Measurements from ENCODE around the gene HOXD11.

Gene HOXD11

GRCh38 chr2:176072951-176073904 lies 33.9 kb upstream of the HOXD11 start:
- peak overlapping the region; percentile 40 for H3K4me3 ChIP-seq
- no peaks in the 10 kb centered on the region for H3K36me3 ChIP-seq (ENCODE audit: insufficient read depth, low read length)
- H3K27ac ChIP-seq, result 0 out of 2 replicates have a peak overlapping the region, but pooled peaks have one; percentile 4
- no peak overlapping the region for H3K9ac ChIP-seq (ENCODE audit: insufficient read length)
- DNase-seq (ENCODE audit: low read depth, low spot score), result no peak
- no peak for TF ChIP-seq EZH2 (IDR thresholded peaks at IDR 0.05)
- peak; percentile 36; the same call in 1 of the 2 replicates for TF ChIP-seq POLR2AphosphoS5 (IDR thresholded peaks at IDR 0.05; ENCODE audit: borderline replicate concordance, low read depth, low read length)
- no peak for TF ChIP-seq FOXP2 (optimal IDR thresholded peaks at IDR 0.05; ENCODE audit: control extremely low read depth, extremely low read length, insufficient read depth)
- no peaks in the 10 kb centered on the region for H3K9me3 ChIP-seq (ENCODE audit: low read depth, low read length)

- TF ChIP-seq POLR2AphosphoS5 (IDR thresholded peaks at IDR 0.05; ENCODE audit: borderline replicate concordance, low read depth, low read length) (no peak), FOXP2 (optimal IDR thresholded peaks at IDR 0.05; ENCODE audit: control extremely low read depth, extremely low read length, insufficient read depth) (no peak), EZH2 (IDR thresholded peaks at IDR 0.05) (no peak)
- DNase-seq (ENCODE audit: low read depth, low spot score), result no peak
- no peak overlapping the region for H3K4me3 ChIP-seq
Observed at GRCh38 chr2:176074919-176075425, 32.1 kb upstream of the HOXD11 start.

GRCh38 chr2:176075481-176075880 lies 31.6 kb upstream of the HOXD11 start:
- Histone ChIP-seq H3K36me3 (ENCODE audit: insufficient read depth, low read length) (peaks cover 5% of the 10 kb centered on the region; the same call in 1 of the 2 replicates), H3K9ac (ENCODE audit: insufficient read length) (no peak overlapping the region), H3K9me3 (ENCODE audit: low read depth, low read length) (no peaks in the 10 kb centered on the region), H3K4me3 (no peak overlapping the region), H3K27ac (no peak overlapping the region)
- no peak for TF ChIP-seq EZH2 (IDR thresholded peaks at IDR 0.05)
- no peak for TF ChIP-seq FOXP2 (optimal IDR thresholded peaks at IDR 0.05; ENCODE audit: control extremely low read depth, extremely low read length, insufficient read depth)
- TF ChIP-seq POLR2AphosphoS5 (IDR thresholded peaks at IDR 0.05; ENCODE audit: borderline replicate concordance, low read depth, low read length), result no peak
- DNase-seq (ENCODE audit: low read depth, low spot score), result no peak

More at GRCh38 chr2:176074919-176075425, 32.1 kb upstream of the HOXD11 start:
- no peaks in the 10 kb centered on the region for H3K9me3 ChIP-seq (ENCODE audit: low read depth, low read length)
- no peak overlapping the region; the same call in 1 of the 2 replicates for H3K27ac ChIP-seq
- no peak overlapping the region for H3K9ac ChIP-seq (ENCODE audit: insufficient read length)
- peaks cover 5% of the 10 kb centered on the region; the same call in 1 of the 2 replicates for H3K36me3 ChIP-seq (ENCODE audit: insufficient read depth, low read length)

DNA sequence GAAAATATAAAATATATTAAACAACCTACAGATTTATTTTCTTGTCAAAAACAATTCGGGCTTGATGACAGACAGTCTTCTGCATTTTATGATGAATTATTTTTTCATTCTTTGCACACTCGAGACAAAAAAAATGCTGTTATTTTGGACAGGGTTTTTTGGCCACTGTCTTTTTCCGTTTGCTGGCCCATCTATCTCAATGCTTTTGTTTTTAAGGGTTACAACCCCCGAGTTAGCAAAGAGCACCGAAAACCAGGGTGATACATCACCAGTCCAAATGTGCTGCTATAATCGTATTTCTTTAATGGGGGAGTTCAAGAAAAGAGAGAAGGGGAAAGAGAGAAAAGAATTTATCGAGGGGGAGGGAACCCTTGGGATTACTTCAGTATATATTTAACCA lies 31.0 kb upstream of the HOXD11 start:
- H3K9me3 ChIP-seq (ENCODE audit: low read depth, low read length), result no peaks in the 10 kb centered on the region
- peaks cover 10% of the 10 kb centered on the region; the same call in 1 of the 2 replicates for H3K36me3 ChIP-seq (ENCODE audit: insufficient read depth, low read length)
- no peak overlapping the region for H3K9ac ChIP-seq (ENCODE audit: insufficient read length)
- DNase-seq (ENCODE audit: low read depth, low spot score), result no peak
- H3K27ac ChIP-seq, result no peak overlapping the region
- TF ChIP-seq EZH2 (IDR thresholded peaks at IDR 0.05) (no peak), POLR2AphosphoS5 (IDR thresholded peaks at IDR 0.05; ENCODE audit: borderline replicate concordance, low read depth, low read length) (no peak), FOXP2 (optimal IDR thresholded peaks at IDR 0.05; ENCODE audit: control extremely low read depth, extremely low read length, insufficient read depth) (no peak)
- H3K4me3 ChIP-seq, result no peak overlapping the region

DNA sequence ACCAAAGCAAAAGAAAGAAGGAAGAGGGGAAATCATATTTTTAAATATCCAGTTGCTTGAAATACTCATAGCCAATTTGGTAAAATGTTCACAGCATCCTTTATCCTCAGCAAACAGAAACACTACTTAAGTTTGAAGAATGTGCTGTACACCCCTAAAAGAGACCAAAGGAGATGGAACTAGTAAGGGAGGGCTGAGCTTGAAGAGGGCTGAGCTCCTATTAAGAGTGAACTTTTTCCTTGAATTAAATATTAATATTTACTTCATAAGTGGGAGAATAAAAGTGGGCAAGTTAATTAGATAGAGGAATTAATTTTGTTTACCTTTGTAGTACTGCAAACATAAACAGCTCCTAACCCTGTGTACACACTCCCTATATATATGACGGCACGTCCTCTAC lies 30.3 kb upstream of the HOXD11 start:
- Histone ChIP-seq H3K36me3 (ENCODE audit: insufficient read depth, low read length) (peaks cover 11% of the 10 kb centered on the region; the same call in 1 of the 2 replicates), H3K4me3 (no peak overlapping the region), H3K9me3 (ENCODE audit: low read depth, low read length) (no peaks in the 10 kb centered on the region)

DNA sequence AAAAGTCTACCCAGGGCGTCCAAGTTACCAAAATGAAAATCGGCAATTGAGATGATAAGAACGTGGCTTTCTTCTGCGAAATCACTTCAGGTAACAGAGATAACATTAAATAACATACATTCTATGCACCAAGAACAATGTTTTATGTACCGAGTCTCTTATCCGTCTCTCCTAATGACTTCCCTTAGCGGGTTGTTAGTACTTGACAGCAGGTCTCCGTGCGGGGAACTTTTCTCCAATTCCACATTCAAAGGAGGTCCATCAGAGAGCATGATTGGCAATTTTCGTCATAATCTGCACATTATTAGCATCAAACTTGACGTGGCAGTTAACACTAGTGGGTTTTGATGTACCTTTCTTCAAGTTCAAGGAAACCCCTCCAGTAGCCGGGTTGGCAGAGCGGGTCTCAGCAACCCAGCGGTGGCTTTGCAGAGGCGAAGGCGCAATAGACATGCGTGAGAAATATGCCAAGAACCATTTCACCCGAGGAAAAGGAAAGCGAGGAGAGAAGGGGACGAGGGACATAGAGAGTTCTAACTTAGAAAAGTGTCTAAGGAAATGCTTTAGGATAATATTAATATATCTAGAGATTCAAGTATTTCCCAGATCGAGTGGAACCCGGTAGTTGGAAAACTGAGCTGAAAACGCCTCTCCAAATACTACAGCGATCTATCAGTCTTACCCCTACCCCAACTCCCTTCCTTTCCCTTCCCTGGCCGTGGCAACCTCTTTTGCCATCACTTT lies 28.4 kb upstream of the HOXD11 start:
- H3K27ac ChIP-seq, result peak overlapping the region; percentile 55
- H3K9me3 ChIP-seq (ENCODE audit: low read depth, low read length), result no peaks in the 10 kb centered on the region
- no peak for TF ChIP-seq POLR2AphosphoS5 (IDR thresholded peaks at IDR 0.05; ENCODE audit: borderline replicate concordance, low read depth, low read length)
- no peak overlapping the region for H3K9ac ChIP-seq (ENCODE audit: insufficient read length)
- no peak overlapping the region; the same call in 1 of the 2 replicates for H3K4me3 ChIP-seq
- DNase-seq (ENCODE audit: low read depth, low spot score), result no peak
- peaks cover 11% of the 10 kb centered on the region; the same call in 1 of the 2 replicates for H3K36me3 ChIP-seq (ENCODE audit: insufficient read depth, low read length)

More for the DNA sequence above, 30.3 kb upstream of the HOXD11 start:
- TF ChIP-seq FOXP2 (optimal IDR thresholded peaks at IDR 0.05; ENCODE audit: control extremely low read depth, extremely low read length, insufficient read depth) (no peak), EZH2 (IDR thresholded peaks at IDR 0.05) (no peak), POLR2AphosphoS5 (IDR thresholded peaks at IDR 0.05; ENCODE audit: borderline replicate concordance, low read depth, low read length) (no peak)
- H3K9ac ChIP-seq (ENCODE audit: insufficient read length), result no peak overlapping the region
- DNase-seq (ENCODE audit: low read depth, low spot score), result no peak
- no peak overlapping the region for H3K27ac ChIP-seq

DNA sequence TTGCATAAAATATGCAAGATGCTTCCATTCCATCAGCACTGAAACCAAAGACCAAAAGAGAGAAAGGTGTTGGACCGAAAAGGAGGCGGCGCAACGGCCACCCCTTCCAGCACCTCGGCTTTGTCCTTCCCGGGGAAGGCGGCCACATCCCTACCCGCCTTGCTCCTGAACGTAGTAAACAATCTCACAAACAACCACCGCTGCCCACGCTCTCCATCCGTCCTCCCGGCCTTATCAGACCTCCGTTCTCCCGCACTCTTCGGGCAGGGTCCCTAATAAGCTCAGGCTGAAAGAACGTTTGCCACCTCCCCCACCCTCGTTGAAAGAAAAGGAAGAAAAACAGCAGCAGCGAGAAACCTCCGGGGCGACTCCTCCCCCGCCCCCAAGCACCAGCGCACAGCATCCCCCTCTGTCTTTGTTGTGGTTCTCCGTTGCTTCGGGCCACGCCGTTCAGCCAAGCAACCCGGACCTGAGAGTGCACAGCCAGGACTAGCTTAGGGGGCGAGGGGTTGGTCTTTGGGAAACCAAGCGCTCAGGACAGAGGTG lies 27.7 kb upstream of the HOXD11 start:
- peaks cover 11% of the 10 kb centered on the region; the same call in 1 of the 2 replicates for H3K36me3 ChIP-seq (ENCODE audit: insufficient read depth, low read length)
- no peak overlapping the region; the same call in 1 of the 2 replicates for H3K4me3 ChIP-seq
- H3K27ac ChIP-seq, result no peak overlapping the region
- DNase-seq (ENCODE audit: low read depth, low spot score), result no peak
- H3K9ac ChIP-seq (ENCODE audit: insufficient read length), result no peak overlapping the region
- TF ChIP-seq POLR2AphosphoS5 (IDR thresholded peaks at IDR 0.05; ENCODE audit: borderline replicate concordance, low read depth, low read length), result 0 out of 2 replicates have a peak, but pooled peaks have one; percentile 16
- TF ChIP-seq EZH2 (IDR thresholded peaks at IDR 0.05), result no peak
- H3K9me3 ChIP-seq (ENCODE audit: low read depth, low read length), result no peaks in the 10 kb centered on the region
